T1000 (cell line): Measurements from ENCODE around the gene GRM3.

ENCODE experiments used
- DNase-seq: peaks from one replicate; lab custom pipeline; 2025; ENCODE audit warnings: mixed read lengths; lab: John Stamatoyannopoulos, UW

GRM3 gene

DNA sequence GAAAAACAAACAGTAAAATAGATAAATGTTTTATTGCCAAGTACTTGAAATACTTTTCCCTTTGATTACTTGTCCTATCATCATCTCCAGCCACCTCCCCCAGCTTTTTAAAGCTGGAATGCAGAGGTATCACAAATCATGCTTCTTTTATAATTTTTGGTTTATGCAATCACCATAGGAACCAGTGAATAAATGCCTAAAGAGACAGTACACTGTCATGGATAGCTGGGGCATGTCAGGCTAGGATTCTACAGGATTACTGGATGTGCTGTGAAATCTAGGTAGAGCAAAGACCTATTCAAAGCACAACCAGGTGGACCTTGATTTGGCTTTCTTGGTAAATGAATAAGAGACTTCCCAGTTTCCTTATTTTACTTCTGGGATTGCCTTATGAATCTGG is 257.2 kb downstream of the GRM3 start:
- DNase-seq, result no peak

DNA sequence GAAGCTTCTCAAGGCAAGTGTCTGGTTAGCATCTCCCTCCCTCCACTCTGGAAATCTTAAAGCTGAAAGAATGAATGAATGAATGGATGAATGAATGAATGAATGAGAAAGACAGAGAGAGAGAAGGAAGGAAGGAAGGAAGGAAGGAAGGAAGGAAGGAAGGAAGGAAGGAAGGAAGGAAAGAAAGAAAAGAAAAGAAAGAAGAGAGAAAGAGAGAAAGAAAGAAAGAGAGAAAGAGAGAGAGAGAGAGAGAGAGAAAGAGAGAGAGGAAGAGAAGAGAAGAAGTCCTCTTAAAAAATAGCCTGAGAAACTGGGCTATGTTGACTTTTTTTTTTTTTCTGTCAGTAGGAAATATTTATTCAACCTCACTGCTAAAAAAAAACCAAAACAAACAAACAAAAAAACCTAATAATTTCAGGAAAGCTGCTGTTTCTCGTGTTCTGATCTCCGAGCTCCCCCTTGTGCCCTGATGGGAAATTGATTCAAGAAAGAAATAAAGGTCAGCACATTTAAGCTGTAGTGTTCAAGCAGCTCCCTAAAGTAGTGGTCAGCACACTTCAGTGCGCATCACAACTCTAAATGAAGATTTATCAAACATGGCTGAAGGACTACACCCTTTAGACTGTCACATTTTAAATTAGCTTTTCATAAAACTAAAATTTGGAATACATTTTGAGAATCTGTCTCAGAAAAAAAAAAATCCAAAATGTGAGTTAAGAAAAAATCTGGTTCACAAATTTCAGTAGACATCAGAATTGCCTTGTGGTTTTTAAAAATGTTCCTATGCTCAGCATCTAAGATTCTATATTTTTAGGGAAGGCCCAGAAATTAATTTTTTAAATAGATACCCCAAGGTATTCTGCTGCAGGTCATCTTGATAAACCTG is 261.5 kb downstream of the GRM3 start:
- peak; percentile 17 for DNase-seq

DNA sequence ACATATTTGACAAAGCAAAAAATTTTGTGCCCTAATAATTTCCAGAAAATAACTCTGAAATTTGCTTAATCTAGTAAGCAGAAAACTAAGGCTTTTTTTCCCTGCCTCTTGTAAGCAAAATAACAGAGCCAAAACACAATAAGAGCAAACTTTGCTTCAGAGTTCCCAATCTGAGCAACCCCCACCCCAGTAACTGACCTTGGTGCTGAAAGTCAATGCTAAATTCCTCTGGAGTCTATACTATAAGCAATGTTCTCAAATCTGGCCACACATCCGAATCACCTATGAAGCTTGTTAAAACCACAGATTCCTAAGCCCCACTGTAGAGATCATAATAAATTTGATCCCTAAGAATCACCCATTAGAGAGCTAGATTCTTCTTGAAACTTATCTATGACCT is 265.2 kb downstream of the GRM3 start:
- no peak for DNase-seq

DNA sequence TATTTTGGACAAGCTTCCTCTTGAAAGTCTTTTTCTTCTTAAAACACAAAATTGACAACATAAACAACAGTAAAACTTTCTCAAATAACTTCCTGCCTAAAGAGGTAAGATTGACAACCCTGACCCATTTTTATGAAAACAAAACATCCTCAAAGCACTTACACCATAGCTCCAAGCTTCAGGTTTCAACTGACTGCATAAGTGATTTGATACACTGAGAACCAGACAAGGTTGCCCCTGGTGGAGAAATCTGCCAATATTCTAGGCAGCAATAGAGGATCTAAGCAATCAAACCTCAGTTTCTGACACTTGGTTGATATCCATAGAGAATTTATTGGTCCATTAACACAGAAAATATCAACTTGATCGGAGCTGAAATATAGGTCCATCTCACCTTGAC is 267.9 kb downstream of the GRM3 start:
- no peak for DNase-seq

DNA sequence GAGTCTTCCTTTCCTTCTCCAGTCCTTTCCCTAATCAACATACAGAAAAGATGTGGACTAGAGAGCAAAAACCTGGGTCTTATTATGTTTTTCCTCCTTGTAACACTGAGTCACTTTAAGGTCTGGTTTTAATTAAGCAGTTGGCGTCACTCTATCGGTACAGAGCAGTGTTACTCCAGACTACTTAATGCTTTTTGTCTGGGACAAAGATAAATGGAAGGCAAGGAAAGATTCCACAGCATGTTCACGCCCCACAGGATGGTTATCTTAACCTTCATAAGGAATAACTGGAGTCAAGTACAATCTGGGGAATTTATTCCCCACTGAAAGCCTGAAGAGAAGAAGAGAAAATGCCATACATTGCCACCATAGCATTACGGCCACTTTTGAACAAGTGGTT is 270.0 kb downstream of the GRM3 start:
- DNase-seq, result no peak
